Epithelial cell of prostate (primary cell): ENCODE measurements around the gene RUNX1.

Source experiments
- DNase-seq: peaks from one replicate; pipeline ENCODE4 v3.0.0-alpha.2; 2011; ENCODE audit warnings: low read depth, low spot score
- H3K27ac ChIP-seq: fragments of 450-650 bp; 2 replicates; pipeline ENCODE4 v1.5.1; 2017; ENCODE audit warnings: mild to moderate bottlenecking

The RUNX1 gene

DNA sequence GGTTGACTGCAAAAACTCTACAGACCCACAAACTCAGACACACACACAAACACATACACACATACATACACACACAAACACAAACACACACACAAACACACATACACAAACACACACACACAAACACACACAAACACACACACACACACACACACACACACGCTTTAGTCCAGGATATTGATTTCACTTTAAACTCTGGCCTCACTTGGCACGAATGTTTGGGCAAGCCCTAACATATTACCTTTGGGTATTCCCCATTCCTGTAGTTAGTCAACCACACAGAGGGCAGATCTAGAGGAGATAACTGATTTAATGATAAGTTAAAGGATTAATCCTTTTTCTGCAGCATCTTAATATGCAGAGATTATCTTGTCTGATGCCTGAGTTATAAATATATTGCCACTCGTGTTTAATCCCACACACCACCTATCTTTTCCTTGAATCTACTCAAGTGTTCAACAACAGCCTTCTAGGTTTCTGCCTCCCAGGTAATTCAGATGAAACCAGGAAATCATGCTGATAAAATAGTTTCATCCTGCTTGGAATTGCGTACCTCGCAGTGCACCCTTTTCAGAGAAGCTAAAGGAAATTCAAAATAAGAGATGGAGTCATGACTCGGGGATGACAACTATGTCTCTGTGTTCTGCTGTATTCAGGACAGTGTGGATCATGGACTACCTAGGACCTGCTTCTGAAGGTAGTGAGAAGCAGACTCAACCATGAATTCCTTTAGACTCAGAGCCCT is 14.5 kb upstream of the RUNX1 start:
- H3K27ac ChIP-seq = peak overlapping the region; percentile 69
- DNase-seq = peak; percentile 89

DNA sequence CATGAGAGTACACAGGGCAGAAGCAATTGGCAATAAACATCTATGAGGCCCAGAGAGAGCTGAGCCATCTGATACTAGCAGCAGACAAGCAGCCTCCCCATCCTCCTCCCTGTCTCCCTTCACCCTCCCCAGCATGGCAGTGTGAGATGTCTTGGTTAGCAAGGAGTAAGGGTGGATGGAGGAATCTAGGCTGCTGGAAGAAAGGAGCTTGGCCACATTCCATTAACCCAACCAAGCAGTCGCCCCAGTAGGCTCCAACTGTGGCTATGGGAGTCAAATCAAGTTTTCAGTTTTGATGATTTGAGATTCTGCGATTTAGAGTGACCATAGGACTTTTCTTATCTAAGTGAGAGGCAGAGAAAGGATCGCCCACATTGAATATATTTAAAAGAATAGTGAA is 12.9 kb upstream of the RUNX1 start:
- no peak overlapping the region for H3K27ac ChIP-seq
- DNase-seq = no peak

DNA sequence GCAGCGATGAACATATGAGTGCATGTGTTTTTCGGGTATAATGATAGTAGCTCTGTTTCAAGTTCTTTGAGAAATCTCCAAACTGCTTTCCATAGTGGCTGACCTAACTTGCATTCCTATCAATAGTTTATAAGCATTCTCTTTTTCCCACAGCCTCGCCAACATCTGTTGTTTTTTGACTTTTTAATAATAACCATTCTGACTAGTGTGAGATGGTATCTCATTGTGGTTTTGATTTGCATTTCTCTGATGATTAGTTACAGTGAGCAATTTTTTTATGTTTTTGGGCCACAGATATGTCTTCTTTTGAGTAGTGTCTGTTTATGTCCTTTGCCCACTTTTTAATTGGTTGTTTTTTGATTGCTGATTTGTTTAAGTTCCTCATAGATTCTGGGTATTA is 10.6 kb upstream of the RUNX1 start:
- no peak for DNase-seq

DNA sequence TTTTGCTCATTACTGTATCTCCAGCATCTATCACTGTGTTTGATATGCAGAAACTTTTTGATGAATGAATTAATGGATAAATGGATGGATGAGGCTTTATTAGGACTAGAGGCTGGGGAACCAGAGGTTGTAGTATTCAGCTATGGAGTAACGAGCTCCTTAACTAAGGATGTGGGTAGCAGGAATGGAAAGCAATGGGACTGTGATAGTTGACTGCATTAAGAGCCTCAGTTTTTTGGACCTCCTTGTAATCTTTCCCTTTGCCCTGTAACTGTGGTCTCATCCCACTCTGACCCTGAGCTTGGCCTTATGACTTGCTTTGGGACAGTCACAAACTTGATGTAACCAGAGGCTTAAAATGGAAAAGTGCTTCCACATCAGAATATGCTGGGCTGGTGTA is 9.0 kb upstream of the RUNX1 start:
- DNase-seq = no peak
- no peak overlapping the region for H3K27ac ChIP-seq

More for the DNA sequence above, 10.6 kb upstream of the RUNX1 start:
- no peak overlapping the region for H3K27ac ChIP-seq

DNA sequence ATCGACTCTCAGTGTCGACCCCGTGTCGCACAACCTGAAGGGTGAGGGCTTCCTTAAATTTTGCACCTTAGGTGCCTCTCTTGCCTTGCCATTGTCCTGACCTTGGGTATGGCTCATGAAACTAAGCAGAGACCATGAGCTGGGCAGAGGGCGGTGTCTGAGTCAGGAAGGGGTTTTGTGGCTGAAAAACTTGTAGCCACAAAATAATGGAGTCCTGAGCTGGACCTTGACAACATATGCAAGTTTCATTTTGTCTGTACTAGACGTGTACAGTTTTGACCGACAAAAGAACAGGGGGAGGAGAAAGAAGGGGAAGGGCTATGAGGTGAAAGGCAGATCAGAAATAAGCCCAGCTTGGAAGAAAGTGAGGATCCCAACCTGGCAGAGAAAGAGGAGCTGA is 8.3 kb upstream of the RUNX1 start:
- DNase-seq = no peak
- H3K27ac ChIP-seq = no peak overlapping the region

DNA sequence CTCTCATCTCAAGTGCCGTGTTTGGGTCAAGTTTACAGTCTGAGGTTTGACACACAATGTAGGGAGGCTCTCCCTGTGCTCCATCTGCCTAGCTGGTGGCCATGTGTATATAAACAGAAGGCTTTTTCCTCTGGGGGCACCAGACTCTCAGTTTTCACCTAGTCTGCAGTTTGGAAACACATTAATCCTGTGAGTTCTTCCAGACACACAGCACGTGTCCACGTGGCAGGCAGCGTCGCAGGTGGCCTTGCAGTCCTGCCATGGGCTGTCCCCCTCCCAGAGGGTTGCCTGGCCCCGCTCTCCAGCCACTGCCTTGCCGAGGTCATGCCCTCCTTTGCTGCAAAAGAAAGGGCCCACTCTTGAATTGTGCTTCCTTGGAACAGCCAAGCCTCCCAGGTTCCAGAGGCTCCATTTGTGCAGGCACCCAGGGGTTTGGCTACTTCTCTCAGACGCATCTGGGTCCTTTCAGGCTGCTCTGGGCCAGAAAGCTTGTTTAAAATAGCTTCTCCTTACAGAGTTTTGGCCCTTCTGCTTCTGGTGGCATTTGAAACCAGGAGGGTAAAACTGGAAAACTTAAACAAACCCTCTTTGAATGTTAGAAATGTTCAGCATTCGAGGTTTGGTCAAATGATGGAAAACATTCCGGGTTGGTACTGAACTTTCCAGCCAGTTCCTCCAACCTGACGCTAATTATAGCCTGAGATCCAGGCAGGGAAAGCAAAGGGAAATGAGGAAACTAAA is 4.4 kb upstream of the RUNX1 start:
- no peak overlapping the region for H3K27ac ChIP-seq
- no peak for DNase-seq

DNA sequence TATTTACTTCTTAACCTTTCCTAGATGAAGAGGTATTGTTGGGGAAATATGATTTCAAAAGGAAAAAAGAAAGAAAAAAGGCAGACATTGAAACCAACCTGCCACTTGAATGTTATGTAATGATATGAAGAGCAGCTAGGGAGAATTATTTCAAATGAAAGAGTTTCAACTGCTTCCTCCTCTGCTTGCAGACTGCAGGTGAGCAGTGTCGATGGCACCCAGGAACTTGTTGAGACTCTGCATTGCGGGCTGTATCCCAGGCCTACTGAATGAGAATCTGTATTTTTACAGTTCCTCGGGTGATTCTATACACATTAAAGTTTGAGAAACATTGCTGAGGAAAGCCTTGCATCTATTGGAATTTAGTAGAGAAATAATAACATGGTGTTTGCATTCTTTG is 3.7 kb upstream of the RUNX1 start:
- DNase-seq = no peak
- no peak overlapping the region for H3K27ac ChIP-seq

DNA sequence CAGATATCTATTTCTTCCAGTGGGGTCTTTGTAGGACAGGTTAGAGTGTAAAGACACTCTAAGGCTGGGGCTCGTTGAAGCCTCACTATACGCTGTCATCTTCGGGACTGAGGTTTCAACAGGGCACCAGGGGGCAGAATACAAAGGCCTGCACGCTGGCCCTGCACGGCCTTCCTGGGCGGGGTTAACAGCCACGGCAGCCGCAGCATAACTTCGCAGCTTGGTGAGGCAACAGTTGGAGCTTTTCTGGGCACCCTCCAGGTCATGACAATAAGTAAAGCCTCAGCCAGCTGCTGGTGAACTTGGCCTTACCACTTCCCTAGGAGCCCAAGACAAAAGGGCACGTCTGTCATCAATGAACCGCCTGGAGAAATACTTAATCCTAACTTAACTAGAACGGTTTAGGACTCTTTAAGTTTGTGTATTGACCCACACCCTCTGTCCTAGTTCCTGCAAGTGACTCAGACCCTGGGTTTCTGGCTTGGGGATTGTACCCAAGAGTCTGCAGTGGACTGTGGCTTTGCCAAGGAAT is 2.3 kb upstream of the RUNX1 start:
- peak; percentile 12 for DNase-seq
- peak overlapping the region; percentile 72 for H3K27ac ChIP-seq

DNA sequence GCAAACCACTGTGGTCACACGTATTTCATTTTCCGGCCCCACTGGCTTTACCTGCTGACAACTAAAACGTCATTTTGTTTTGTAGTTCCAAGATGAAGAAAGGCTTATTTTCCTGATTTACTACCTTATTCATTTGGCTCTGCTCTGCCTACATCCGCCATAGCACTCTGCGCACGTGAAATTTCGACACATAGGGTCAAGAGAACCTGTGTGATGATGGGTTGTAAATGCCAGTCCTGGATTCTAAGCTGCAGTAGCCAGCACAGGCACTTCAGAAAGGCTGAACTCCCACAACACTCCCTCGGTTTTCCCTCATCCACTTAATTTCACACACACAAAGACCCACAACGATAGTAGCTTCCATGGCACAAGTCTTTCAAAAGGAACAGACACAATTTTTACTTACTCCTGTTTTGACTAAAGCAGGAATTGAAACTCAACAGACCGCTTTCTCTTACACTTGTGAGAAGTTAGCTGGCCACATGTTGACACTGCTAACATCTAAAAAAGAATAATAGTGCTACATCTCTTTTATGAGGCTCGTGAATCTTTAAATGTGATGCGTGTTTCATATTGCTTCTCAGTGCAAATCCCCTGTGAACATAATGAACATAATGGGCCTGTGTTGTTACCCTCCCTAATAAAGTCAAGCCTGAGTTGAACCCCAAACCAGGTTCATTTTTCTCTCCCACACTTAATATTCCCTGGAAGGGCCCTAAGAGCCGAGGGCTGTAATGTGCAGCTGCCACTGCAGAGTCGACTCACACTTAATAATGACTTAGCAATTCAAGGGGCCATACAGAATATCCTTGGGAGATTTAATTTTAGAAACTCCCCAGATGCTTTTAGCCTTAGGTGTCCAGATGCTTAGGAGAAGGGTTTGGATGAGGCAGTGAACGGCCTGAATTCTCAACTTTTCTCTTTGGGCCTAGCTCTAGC is 1.5 kb upstream of the RUNX1 start:
- H3K27ac ChIP-seq = peak overlapping the region; percentile 72
- DNase-seq = no peak

DNA sequence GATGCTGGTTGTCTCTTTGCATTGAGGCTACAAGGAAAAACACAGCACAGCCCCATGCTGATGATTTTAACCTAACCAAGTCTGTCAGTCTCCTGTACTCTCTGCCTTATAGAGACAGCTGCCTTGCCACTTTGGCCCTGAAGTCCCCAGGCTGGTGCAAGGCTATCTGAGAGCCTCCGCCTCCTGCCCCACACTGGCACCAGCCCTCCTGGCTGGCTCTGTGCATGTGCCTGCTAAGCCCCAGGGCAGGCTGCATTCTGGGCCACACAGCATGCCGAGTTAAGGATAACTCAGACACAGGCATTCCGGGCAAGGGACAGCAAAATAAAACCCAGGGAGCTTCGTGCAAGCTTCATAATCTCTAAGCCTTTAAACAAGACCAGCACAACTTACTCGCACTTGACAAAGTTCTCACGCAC is 910 bp downstream of the RUNX1 start:
- peak overlapping the region; percentile 89 for H3K27ac ChIP-seq
- DNase-seq = no peak

DNA sequence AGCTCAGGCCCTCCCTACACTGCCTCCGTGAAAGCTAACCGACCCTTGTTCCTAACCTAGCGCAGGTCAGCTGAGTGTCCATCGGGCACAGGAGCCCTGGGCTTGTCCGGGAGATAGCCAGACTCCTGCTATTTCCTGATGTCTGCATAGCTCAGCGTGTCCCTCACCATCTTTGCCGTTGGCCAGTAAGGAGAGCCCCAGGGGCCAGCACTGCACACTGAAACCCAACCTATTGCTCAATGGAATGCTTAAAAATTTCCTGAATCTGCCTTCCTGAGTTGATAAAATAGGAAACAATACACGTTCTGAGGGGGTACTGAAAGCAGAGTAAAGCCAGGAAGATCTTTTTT is 2.2 kb downstream of the RUNX1 start:
- DNase-seq = no peak
- H3K27ac ChIP-seq = peak overlapping the region; percentile 89

DNA sequence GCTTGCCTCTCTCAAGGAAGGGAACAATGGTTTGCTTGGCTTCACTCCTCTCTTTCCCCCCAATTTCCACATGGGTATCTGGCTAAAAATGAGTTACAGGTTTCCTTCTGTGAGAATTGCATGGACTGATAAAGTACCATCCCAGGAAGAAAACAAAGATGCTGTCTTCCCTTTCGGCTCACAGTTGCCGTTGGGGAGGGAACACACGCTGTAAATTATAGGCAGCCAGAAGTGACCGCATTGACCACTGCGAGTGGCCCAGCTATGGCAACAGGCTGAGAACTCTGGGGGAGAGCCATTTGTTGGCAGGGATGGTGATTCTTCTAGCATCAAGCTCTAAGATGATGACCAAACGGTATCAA is 2.9 kb downstream of the RUNX1 start:
- peak overlapping the region; percentile 89 for H3K27ac ChIP-seq
- no peak for DNase-seq

DNA sequence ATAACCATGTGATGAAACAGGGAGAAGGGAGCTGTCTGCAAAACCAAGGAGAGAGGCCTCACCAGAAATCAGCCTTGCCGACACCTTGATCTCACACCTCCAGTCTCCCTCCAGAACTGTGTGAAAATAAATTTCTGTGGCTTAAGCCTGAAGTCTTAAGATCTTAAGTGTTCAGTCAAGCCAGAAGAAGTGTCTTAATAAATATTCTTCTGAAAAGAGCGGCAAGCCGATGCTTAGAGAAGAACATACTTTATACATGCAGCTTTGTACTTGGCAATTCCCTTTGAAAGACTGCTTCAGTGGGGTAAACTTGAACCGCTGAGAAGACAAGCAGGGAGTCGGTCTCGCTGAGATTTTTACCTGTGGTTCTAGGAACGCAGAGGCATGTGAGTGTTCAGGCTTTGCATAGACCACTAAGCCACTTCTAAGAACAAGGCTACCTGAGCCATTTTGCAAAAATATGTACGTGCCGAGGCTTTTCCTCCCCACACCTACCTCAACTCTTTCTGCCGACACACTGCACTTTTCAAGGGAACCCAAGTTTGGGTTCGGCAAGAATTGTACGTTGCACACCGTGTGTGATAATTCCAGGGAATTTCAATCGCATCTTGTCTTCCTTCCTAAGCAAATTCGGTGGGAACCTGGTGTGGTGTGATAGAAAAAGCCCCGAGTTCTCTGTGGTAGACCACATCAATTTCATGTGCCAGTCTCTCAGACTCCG is 3.4 kb downstream of the RUNX1 start:
- no peak overlapping the region for H3K27ac ChIP-seq
- no peak for DNase-seq

DNA sequence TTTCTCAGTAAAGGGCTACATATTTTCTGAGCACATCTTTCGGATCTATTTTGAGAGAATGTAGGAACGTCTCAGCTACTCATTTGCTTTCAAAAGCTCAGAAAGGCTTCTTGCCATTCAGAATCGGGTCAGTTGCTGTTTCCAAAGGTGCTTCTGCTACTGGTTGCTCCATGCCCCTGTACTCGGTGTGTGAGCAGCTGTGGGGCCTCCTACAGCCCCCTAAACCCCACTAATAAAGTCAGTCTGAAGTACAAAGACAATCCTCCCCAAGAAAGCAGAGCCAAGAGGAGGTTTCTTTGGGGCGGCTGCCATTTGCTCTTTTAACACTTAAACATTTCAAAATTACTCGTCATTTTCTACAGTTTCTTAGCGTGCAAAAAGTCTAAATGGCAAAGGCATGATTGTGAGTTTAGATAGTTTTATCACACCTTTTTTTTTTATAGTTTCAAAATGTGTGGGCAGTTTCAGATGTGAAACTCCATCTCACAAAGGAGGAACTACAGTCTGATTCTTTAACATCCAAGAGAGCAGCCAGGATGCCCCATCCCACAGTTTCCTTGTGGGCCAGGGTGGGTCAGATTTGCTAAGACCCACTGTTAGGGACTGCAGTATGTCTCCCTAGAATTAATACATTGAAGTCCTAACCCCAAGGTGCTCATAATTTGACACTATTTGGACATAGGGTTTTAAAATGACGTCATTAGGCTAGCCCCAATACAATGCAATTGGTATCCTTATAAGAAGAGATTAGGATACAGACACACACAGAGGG is 4.1 kb downstream of the RUNX1 start:
- H3K27ac ChIP-seq = no peak overlapping the region
- DNase-seq = no peak

DNA sequence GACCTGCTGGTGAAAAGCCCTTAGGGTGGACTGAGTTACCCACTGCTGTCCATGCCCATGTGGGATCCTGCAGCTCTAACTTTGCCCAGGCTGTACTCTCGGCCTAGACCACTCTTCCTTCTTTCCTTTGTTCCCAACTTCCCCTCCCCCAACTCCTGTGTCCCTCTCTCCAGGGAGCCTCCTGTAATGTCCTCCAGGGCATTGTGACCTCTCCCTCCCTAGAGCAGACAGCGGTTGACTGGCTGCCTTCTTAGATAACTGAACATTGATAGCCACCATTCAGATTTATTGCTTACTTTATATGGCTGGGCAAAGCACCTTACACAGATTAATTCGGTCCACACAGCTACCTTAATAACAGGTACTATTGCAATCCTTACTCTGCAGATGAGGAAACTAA is 5.0 kb downstream of the RUNX1 start:
- DNase-seq = no peak
- no peak overlapping the region for H3K27ac ChIP-seq

DNA sequence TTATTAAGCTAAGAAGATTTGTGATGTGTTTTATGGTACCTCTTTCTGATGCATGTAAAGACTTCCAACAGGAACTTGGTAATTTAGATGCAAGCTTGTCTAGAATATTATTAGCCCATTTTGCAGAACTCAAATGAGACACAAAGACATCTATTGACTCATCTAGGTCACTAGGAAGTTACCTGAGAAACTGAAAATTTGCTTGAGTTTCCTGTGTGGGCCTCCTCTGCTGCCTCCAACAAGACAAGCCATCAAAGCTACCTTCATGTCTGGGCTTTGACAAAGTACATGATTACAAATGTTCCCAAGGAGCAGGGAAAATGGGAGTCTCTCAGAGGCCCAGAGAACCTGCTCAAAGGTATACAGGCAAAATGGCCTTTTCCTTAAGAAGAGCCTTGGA is 5.6 kb downstream of the RUNX1 start:
- no peak overlapping the region for H3K27ac ChIP-seq
- DNase-seq = no peak

DNA sequence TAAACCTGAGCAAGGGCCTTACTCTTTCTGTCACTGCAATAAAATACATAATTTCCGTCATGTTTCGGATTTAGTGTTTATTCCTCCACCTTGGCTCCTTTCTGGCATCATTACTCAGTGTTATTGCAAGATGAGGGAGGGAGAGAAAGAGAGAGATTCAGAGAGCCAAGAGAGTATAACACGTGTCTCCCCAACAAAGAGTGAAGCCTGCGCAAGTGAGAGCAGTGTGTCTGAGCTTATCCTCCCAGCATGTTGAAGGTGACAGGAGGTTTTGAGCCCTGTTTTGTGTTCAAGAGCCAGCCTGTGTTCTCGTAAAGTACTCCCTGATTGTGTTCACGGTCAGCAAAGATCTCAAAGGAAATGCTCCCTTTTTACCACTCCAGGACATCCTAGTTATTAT is 6.3 kb downstream of the RUNX1 start:
- DNase-seq = no peak
- H3K27ac ChIP-seq = no peak overlapping the region

DNA sequence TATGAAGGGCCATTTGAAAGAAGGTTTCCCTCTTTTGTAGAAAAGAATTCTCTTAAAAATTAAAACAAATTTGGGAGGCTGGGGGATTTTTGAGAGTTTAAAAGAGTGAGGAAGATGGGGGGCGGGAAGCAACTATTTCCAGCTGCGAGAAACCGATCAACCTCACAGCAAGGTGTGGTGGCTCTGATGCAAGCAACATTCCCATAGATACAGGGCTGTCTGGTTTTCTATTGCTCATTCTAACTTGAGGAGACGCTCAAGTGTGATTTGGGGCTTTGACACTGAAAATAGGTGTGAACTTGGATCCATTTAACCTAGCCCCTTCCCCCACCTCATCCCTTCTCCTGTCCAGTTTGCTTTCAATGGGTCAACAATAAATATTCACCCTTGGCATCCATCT is 7.2 kb downstream of the RUNX1 start:
- DNase-seq = no peak
- H3K27ac ChIP-seq = no peak overlapping the region

DNA sequence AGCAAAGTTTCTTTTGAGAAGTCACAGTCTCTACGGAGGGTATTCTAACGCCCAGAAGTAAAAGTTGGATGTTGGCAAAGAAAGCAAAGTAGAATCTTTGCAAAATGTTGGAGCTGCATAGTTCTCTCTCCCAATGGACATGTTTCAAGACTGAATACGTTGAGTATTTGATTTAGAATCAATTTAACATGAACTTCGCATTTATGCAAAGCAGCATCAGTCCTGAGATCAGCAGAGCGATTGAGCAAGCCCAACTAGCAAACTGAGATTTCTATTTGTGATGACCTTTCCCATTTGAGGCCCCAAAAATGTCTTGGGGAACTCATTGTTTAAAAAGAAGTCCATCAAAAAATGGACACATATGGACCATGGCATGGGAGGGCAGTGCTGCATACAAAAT is 8.0 kb downstream of the RUNX1 start:
- H3K27ac ChIP-seq = no peak overlapping the region
- DNase-seq = no peak
